ENCODE results near the gene TENM3. TPM values are rescaled to one million over a fixed set of nuclear protein-coding genes. Genes with fewer than 3 reads are reported as not detected.
A peak's percentile ranks its signal among the peaks of the same experiment; 100 is the strongest.

The TENM3 gene
- polyA plus RNA-seq, 4 donors = 14.4 to 17.3 (median 15.4) TPM

DNA sequence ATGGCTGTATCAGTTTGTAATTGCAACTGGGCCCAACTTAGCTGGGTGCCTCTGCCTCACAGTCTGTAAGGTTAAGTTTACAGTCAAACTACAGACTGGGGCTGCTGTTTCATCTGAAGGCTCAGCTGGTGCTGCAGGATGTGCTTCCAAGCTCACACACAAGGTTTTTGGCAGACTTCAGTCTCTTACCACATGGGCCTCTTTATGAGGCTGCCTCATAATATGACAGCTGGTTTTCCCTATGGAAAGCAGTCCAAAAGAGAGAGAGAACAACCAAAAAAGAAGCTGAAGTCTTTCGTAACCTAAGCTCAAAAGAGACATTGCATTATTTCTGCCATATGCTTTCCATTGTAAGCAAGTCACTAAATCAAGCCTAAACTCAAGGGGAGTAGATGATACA lies 402.3 kb downstream of the TENM3 start:
- DNase-seq (ENCODE audit: low read depth in 4 of 4, low spot score in 2 of 4) = no peak

DNA sequence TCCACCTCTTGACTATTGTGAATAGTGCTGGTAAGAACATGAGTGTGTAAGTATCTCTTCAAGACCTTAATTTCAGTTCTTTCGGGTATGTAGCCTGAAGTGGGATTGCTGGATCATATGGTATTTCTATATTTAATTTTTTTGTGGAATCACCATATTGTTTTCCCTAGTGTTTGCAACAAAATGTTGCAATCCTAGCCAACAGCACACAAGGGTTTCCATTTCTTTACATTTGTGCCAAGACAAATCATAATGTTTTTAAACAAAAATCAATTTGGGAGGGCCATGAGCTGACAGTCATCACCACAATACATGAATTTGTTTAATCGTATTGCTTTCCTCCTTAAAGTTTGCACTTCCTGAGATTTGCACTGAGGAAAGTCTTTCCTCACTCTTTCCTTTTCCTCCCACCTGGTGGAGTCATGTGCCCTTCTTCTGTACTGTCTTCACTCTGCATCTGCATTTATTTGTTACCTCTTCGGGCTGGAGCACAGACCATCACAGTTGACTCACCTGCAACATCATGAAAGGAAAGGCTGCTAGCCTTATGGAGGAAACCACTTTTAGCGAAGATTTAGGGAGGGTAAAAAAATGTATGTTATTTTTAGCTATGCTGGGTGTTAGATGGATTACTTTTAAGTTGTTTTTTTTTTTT lies 404.6 kb downstream of the TENM3 start:
- no peak for DNase-seq (ENCODE audit: low read depth in 4 of 4, low spot score in 2 of 4)

DNA sequence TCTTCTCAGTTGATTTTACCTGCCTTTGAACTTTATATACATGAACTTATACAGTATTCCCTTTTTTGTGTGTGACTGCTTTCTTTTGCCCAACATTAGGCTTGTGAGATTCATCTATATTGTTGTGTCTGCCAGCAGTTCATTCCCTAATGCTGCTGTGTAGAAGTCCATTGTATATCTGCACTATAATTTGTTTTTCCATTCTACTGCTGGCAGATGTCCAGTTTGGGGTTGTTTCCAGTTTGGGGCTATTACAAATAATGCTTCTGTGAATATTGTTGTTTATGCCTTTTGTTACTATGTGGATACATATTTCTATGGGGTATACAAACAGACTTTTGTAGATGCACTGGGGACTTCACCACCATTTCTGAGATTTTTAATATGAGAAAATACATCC lies 405.6 kb downstream of the TENM3 start:
- no peak for DNase-seq (ENCODE audit: low read depth in 4 of 4, low spot score in 2 of 4)

DNA sequence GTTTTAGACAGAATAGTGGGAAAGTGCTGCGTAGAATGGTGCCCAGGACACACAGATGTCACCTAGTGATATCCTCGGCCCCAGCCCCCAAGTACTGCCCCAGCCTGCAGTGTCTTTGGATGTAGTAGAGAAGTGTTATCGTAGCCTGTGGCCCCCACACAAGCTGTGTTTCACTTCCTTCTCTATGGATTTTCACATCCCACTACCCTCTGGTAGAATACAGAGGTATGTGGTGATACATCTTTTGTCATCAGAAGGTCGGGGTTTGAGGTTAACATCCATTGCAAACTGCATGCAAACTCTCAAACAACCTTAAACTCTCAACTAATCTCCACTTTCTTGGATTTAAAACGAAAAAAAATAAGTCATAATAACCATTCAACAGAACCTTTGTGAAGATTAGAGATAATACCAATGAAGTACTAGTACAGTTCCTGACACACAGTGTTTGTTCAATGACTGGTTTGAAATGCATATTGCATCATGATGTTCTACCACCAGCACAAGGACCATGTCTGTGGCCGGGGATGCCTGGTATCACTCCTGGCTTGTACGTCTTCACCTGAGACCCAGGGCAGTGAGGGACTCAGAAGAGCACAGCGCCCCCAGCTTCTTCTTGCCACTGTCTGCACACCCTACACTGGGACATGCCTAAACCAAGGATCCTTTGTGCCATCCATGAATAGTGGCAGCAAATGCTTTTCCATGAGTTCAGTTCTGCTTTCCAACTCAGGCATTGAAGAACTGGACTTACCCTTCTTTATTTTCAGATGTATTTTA lies 406.7 kb downstream of the TENM3 start:
- no peak for DNase-seq (ENCODE audit: low read depth in 4 of 4, low spot score in 2 of 4)

DNA sequence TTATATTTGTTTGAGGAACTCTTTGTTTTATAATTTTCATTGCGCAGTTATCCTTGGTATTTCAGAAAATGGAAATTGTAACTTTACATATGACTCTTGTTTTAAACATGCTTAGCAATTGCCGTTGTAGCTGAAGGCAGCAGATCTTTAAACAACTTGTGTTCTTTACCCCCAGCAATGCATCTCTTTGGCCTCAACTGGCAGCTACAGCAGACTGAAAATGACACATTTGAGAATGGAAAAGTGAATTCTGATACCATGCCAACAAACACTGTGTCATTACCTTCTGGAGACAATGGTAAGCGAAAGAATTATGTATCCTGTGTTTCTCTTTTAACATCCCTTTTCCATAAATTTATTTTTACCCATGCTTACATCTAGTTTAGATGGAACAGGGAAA lies 410.4 kb downstream of the TENM3 start:
- no peak for DNase-seq (ENCODE audit: low read depth in 4 of 4, low spot score in 2 of 4)

DNA sequence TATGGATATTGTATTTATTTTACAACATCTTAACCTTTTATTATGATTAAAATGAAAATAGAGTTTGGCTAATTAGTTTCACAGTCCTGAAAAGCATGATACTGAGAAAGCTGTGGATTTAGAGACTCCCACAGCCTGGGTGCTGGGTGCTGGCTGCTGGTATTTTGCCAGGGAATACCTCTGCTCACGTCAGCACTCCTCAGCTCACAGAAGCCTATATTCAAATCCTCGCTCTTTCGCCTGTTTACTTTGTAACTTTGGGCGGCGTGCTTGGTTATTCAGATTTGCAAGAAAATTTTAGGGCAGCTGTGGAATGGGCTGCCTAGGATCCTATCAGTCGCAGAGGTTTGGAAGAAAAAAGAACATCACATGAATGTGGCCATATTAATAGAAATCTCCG lies 412.1 kb downstream of the TENM3 start:
- no peak for DNase-seq (ENCODE audit: low read depth in 4 of 4, low spot score in 2 of 4)

DNA sequence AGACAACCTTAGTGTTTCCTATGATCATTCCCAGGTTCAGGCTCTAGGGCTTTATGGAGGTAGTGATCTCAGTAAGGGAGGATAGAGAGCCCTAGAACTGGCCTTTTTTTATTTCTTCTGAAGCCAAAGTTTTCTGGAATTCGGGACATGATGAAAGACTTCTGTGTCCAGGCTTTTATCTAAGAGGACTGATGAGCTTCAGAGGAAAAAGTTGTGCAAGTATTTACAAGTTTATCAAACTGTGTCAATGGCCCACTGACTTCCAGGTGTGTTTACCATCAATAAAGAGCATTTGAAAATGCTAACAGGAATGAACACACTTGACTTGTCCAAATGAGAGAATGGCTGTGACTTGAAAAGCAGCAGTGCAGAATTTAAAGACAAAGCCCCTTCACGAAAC lies 419.3 kb downstream of the TENM3 start:
- DNase-seq (ENCODE audit: low read depth in 4 of 4, low spot score in 2 of 4) = no peak

DNA sequence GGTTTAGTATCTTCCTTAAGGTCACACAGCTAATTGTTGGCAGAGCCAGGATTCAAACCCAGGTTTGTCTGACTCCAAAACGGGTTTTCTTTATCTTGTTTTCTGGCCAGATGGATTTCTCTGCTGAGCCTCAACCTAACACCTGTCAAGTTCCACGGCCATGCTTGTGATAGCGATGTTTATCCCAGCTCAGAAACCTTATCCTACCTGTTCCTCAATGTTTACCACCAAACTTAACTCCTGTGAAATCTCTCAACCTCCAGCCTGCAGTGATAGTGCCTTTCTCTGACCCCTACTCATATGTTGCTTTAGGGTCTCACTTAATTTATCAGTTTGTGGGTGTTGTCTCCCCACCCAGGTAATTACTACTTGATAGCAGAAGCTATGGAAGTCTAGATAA lies 428.0 kb downstream of the TENM3 start:
- DNase-seq (ENCODE audit: low read depth in 4 of 4, low spot score in 2 of 4) = no peak

DNA sequence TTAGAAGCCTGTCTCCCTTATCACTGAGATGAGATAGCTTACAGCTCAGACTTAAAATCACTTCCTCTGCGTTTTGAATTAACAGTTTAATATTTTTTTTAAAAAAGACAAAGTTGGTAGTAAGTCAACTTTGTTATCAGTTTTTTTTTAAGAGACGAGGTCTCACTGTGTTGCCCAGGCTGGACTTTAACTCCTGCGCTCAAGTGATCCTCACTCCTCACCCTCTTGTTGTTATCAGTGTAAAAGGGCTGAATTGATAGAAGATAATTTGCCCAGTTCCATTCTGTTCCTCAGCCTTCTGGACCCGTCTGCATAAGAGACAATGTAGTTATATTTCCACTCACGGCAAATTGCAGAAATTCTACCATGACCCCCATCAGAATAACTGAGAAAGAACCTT lies 428.5 kb downstream of the TENM3 start:
- no peak for DNase-seq (ENCODE audit: low read depth in 4 of 4, low spot score in 2 of 4)

DNA sequence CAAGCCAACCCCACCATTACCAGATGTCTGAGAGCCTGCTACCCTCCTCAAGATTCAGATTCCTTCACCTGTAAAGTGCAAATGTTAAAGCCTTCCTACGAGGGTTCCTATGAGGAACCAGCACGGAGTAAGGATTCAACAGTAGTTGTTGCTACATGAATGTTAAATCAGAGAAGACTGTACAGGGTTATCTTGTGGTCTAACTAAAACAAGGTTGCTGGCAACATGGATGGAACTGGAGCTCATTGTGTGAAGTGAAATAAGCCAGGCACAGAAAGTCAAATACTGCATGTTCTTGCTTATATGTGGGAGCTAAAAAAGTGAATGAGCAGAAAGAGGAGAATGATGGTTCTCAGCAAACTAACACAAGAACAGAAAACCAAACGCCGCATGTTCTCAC lies 435.4 kb downstream of the TENM3 start:
- DNase-seq (ENCODE audit: low read depth in 4 of 4, low spot score in 2 of 4) = no peak

DNA sequence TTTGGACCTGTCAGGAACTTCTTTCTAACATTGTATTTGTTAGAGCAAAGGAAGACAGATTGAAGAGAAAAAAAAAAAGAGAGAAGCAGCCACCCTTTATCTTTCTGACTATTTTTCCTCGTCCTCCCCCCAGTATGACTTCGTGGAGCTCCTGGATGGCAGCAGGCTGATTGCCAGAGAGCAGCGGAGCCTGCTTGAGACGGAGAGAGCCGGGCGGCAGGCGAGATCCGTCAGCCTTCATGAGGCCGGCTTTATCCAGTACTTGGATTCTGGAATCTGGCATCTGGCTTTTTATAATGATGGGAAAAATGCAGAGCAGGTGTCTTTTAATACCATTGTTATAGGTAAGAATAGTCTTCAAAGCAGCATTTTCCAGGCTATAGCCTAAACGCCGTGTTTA lies 436.3 kb downstream of the TENM3 start:
- DNase-seq (ENCODE audit: low read depth in 4 of 4, low spot score in 2 of 4) = no peak

DNA sequence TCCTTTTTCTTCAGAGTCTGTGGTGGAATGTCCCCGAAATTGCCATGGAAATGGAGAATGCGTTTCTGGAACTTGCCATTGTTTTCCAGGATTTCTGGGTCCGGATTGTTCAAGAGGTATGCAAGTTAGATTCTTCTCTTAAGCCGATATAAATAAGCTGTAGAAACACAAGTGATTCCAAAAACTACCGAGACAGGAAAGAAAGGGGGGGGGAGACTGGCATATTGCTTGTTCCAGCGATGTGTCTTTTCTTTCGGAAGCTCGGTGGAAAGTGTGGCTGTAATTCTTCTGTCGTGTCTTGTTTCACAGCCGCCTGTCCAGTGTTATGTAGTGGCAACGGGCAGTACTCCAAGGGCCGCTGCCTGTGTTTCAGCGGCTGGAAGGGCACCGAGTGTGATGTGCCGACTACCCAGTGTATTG lies 437.0 kb downstream of the TENM3 start:
- DNase-seq (ENCODE audit: low read depth in 4 of 4, low spot score in 2 of 4) = peak; percentile 11 to 32 (median 24)

DNA sequence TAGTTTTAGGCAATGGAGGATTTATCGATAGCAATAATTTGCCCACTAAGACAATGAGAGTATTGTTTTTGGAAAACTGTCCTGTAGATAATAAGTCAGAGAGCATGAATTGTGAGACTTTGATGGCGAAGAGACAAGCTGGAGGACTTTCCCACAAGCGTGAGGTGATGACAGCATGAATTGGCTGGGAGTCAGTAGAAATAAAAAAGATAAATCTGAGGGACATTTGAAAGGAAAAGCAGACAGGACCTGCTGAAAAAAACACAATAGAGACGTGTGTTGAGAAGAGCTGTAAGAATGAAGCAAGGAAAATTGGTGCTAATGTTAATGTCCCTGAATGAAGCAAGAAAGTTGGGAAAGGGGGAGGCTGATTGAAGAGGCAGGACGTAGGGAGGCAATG lies 440.5 kb downstream of the TENM3 start:
- no peak for DNase-seq (ENCODE audit: low read depth in 4 of 4, low spot score in 2 of 4)

DNA sequence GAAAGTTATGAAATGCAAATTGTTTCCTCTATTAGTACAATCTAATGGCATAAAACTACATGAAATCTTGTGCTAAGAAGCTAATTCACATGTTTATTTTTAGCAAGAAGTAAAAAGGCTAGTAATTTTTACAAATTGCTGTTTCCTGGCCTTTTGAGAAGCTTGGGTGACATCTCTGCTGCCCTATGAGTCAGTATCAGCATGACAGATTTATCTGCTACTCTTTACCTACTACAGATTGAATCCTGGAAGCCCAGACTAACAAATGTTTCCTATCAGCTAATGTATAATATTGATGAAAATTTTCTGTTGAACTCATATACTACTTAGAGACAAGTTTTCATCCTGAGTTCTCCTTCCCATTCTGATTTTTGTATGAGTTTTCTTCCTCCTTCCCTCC lies 441.6 kb downstream of the TENM3 start:
- no peak for DNase-seq (ENCODE audit: low read depth in 4 of 4, low spot score in 2 of 4)

DNA sequence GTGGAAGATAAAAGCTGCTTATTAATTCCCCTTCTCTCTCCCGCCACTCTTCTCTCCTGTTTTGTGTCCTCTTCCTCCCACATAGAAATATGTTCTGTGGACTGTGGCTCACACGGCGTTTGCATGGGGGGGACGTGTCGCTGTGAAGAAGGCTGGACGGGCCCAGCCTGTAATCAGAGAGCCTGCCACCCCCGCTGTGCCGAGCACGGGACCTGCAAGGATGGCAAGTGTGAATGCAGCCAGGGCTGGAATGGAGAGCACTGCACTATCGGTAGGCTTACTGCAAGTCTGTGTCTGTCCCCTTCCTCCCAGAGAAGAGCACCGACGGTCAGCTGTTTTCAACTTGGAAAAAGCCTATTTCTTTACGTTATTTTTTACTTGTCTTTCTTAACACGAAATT lies 444.9 kb downstream of the TENM3 start:
- no peak for DNase-seq (ENCODE audit: low read depth in 4 of 4, low spot score in 2 of 4)

DNA sequence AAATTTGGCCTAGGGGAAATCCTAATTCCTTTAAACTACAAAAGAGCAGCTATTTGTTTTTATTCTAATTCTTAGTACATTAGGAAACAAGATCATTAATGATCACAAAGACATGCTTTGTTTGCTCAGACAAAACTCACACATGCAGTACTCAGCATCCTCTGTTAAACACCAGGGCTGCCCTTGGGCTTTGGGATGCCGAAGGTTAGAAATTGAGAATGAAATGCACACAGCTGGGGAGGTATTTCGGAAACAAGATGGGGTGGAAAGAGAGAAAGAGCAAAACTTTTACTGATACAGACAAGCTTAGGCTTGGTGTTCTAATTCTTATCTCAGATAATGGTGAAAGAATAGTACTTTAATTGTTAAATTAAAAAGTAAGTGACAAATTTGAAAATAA lies 451.3 kb downstream of the TENM3 start:
- no peak for DNase-seq (ENCODE audit: low read depth in 4 of 4, low spot score in 2 of 4)

DNA sequence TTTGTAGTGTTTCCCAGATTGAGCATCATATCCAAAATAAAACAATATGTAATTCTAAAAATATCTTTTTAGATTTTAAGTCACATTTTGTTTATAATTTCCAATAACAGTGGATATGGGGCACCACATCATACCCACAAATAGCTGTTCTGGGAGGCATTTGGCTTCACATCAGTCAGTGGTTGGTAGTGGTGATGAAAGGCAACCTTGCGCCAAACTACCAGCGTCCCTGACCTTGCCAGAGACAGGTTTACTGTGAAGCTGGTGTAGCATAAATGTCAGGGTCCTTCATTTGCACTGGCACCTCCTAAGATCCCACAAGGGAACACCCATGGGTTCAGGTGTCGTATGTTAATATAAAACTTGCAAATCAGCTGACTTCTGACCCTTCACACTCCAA lies 451.8 kb downstream of the TENM3 start:
- DNase-seq (ENCODE audit: low read depth in 4 of 4, low spot score in 2 of 4) = no peak

DNA sequence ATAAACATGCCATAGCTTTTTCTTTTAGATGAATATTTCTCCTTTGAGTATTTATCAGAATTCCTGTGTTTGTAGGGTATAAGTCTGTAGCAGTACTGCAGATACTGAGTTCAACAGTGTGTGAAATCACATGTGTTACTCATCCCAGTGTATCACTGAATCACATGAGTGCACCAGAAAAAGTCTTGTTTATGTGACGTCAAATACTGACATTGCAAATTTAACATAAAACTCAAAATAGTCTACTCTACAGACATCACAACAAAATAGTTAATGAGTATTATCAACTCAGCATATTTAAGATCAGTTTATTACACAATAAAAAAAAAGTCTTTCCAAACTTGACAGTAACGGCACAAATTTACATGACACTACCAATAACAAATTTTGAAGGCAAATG lies 452.6 kb downstream of the TENM3 start:
- no peak for DNase-seq (ENCODE audit: low read depth in 4 of 4, low spot score in 2 of 4)

DNA sequence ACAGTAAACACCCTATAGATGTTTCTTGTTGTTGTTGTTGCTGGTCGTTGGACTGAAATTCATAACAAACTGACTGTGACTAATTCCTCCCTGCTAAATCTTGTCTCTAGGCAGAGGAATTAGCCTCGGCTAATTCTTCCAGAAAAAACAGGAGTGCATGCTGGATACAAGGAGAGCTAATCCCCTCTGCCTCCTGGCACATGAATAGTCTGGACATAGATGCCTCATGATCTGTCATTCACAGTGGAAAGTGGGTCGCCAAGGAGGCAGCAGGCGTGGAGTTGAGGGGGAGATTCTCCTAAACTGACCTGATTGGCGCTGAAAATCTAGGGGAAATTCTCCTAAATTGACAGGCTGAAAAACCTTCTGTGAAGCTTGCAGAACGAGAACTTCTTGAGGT lies 453.9 kb downstream of the TENM3 start:
- no peak for DNase-seq (ENCODE audit: low read depth in 4 of 4, low spot score in 2 of 4)

DNA sequence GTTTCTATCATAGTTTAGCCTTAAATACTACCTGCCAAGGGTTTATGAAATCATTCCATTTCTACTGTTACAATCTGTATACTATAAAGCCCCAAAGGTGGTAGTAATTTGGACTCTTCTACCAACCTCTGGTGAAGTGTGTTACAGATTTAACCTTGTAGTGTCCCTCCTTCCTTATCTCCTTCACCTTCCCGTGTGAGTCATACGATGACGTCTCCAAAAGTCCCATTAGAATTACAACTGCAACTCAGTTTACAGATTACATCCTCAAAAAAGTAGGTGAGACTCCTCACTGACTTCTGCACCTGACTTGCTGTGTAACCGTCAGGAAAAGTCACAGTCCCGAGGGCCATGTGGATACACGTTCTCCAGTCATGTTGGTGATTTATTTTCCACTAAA lies 455.0 kb downstream of the TENM3 start:
- DNase-seq (ENCODE audit: low read depth in 4 of 4, low spot score in 2 of 4) = no peak

DNA sequence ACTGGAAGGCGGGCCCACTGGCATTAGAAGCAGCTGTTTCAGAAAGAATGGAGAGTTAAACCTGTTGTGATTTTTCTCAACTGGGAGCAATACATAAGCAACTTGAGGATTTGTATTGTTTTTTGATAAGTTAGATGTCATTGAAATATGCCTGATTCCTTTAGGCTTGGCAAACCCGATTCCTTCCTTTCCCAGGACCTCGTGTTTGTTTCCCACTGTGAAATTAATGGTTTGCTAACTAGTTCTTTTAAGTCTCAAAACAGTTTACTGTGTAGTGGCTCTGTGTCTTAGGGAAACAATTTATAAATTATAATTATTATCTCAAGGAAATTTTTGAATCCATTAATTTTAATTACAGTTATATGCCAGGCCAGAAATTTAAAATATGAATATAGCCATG lies 456.0 kb downstream of the TENM3 start:
- no peak for DNase-seq (ENCODE audit: low read depth in 4 of 4, low spot score in 2 of 4)

DNA sequence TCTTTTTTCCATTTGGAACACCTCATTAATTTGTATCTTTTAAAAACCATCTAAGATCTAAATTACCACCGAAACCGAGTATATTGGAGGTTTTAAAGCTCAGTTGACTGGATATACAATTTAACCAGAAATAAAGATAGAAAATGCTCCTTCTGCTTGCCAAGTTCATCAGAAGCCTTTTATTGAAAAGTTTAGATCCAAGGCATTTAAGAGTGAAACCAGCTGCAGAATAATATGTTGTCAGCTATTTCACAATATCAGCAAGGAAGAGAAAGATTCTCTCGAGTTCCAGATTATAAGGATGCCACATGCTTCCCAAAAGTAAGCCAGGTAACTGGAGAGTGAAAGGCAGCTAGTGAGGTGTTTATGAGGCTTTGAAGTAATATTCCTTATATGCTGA lies 456.6 kb downstream of the TENM3 start:
- DNase-seq (ENCODE audit: low read depth in 4 of 4, low spot score in 2 of 4) = no peak
